Measurements from ENCODE around the gene APBB1.

DNA sequence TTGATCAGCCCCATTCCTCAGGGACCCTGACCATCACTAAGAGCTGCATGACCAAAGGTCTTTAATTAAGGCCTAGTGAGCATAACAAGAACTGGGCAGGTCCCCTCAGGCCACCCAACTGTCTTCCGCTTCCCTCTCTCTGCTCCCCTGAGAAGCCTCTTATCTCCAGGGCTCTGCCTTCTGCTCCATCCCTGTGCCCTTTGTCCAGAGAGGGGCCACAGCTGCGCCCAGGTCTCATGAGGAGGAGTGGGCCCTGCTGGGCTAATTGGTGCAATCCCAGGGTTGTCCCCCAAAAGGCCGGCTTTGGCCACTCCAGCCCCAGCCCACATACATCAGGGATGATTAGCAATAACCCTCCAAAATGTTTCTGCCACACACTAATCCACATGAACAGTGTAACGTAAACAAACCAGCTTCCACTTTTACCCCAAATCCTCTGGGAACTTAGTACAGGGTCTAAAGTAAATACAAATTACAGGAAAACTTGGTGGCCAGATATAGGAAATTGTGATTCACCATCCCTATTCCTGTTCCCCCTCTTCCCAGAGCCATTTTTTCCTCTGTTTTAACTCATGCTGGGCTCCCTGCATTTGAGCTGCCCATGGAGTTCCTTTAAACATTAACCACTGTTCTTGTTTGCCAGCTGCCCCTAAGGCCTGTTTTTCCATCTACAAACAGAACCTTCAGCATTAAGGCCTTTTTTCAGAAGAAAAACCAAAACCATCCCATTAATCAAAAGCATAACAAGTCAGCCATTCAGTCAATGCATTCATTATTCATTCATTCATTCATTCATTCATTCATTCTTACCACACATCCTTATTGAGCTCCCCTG lies 64.0 kb downstream of the APBB1 start:
- no peak for TF ChIP-seq POLR2A (IDR thresholded peaks at IDR 0.05)
- TF ChIP-seq, protein P1, sequence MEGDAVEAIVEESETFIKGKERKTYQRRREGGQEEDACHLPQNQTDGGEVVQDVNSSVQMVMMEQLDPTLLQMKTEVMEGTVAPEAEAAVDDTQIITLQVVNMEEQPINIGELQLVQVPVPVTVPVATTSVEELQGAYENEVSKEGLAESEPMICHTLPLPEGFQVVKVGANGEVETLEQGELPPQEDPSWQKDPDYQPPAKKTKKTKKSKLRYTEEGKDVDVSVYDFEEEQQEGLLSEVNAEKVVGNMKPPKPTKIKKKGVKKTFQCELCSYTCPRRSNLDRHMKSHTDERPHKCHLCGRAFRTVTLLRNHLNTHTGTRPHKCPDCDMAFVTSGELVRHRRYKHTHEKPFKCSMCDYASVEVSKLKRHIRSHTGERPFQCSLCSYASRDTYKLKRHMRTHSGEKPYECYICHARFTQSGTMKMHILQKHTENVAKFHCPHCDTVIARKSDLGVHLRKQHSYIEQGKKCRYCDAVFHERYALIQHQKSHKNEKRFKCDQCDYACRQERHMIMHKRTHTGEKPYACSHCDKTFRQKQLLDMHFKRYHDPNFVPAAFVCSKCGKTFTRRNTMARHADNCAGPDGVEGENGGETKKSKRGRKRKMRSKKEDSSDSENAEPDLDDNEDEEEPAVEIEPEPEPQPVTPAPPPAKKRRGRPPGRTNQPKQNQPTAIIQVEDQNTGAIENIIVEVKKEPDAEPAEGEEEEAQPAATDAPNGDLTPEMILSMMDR (IDR thresholded peaks at IDR 0.05), result no peak

Data from stomach (tissue), 4 donors.